Neuronal stem cell (in vitro differentiated cells): Measurements from ENCODE around the gene CBLN4.
A peak's percentile ranks its signal among the peaks of the same experiment; 100 is the strongest.

Experiments used
- DNase-seq: peaks from one replicate; pipeline ENCODE4 v3.0.0-alpha.2; 2013; ENCODE audit warnings: low spot score
- H2AFZ ChIP-seq: one replicate; pipeline ENCODE4 v1.6.1; 2013; ENCODE audit warnings: mild to moderate bottlenecking, low read length, inconsistent platforms
- H2AK5ac ChIP-seq: 2 replicates; pipeline ENCODE4 v1.6.1; 2013; ENCODE audit warnings: low read depth, mild to moderate bottlenecking, inconsistent platforms, low read length, moderate library complexity, mixed read lengths
- H2BK120ac ChIP-seq: 2 replicates; pipeline ENCODE4 v1.6.1; 2013; ENCODE audit warnings: low read depth, mild to moderate bottlenecking, inconsistent platforms, low read length, moderate library complexity, mixed read lengths
- H2BK12ac ChIP-seq: one replicate; pipeline ENCODE4 v1.6.1; 2013; ENCODE audit warnings: low read length, inconsistent platforms
- H2BK15ac ChIP-seq: 2 replicates; pipeline ENCODE4 v1.6.1; 2013; ENCODE audit warnings: mild to moderate bottlenecking, low read length, inconsistent platforms, mixed read lengths
- H2BK5ac ChIP-seq: one replicate; pipeline ENCODE4 v1.6.1; 2013; ENCODE audit warnings: inconsistent platforms, mild to moderate bottlenecking, low read length, moderate library complexity
- H3K14ac ChIP-seq: one replicate; pipeline ENCODE4 v1.6.1; 2013; ENCODE audit warnings: low read length, inconsistent platforms
- H3K18ac ChIP-seq: 2 replicates; pipeline ENCODE4 v1.6.1; 2013; ENCODE audit warnings: low read length, inconsistent platforms
- H3K23ac ChIP-seq: 2 replicates; pipeline ENCODE4 v1.6.1; 2013; ENCODE audit warnings: low read depth, mild to moderate bottlenecking, mixed read lengths, low read length, inconsistent platforms; ENCODE audit not compliant: poor library complexity
- H3K27ac ChIP-seq: replicated peaks from 3 replicates; pipeline ENCODE4 v1.5.1; 2013; ENCODE audit warnings: low read length, inconsistent platforms
- H3K27me3 ChIP-seq, 3 experiments: 2 replicates each; pipeline ENCODE4 v1.6.1; 2013; ENCODE audit warnings: low read length in 3 of 3, mild to moderate bottlenecking in 2 of 3, inconsistent platforms in 1 of 3, low read depth in 1 of 3, mixed read lengths in 1 of 3, moderate library complexity in 1 of 3; ENCODE audit not compliant: control insufficient read depth in 3 of 3, insufficient read depth in 3 of 3
- H3K36me3 ChIP-seq, 2 donors: replicated peaks in 1 of 2; 2 replicates each; pipeline ENCODE4 v1.6.1; 2013; ENCODE audit warnings: low read length in 2 of 2; ENCODE audit not compliant: control insufficient read depth in 2 of 2, insufficient read depth in 2 of 2
- H3K4ac ChIP-seq: 2 replicates; pipeline ENCODE4 v1.6.1; 2013; ENCODE audit warnings: inconsistent platforms, mild to moderate bottlenecking, low read length, moderate library complexity
- H3K4me1 ChIP-seq, 2 donors: 1 replicate in 1 of 2; 2 replicates in 1 of 2; pipeline ENCODE4 v1.6.1; 2013; ENCODE audit warnings: low read length in 2 of 2, low read depth in 1 of 2; ENCODE audit not compliant: control insufficient read depth in 2 of 2, insufficient read depth in 1 of 2
- H3K4me2 ChIP-seq: one replicate; pipeline ENCODE4 v1.6.1; 2013; ENCODE audit warnings: mild to moderate bottlenecking, low read length, inconsistent platforms; ENCODE audit not compliant: insufficient read depth, poor library complexity, severe bottlenecking
- H3K4me3 ChIP-seq, 2 donors: 2 replicates each; pipeline ENCODE4 v1.5.1; 2013; ENCODE audit warnings: low read length in 2 of 2, mild to moderate bottlenecking in 2 of 2, inconsistent platforms in 1 of 2, moderate library complexity in 1 of 2
- H3K79me1 ChIP-seq: one replicate; pipeline ENCODE4 v1.6.1; 2013; ENCODE audit warnings: low read depth, mild to moderate bottlenecking, inconsistent platforms, low read length, moderate library complexity
- H3K9ac ChIP-seq: one replicate; pipeline ENCODE4 v1.6.1; 2013; ENCODE audit warnings: mild to moderate bottlenecking, low read depth, low read length, inconsistent platforms; ENCODE audit not compliant: poor library complexity
- H3K9me3 ChIP-seq, 2 donors: replicated peaks in 1 of 2; 2 replicates each; pipeline versions ENCODE3 to v1.6.1; 2013; ENCODE audit warnings: low read length in 2 of 2, mild to moderate bottlenecking in 2 of 2, inconsistent platforms in 1 of 2, low read depth in 1 of 2, mixed read lengths in 1 of 2, moderate library complexity in 1 of 2; ENCODE audit not compliant: control insufficient read depth in 2 of 2, insufficient read depth in 1 of 2
- H4K8ac ChIP-seq: one replicate; pipeline ENCODE4 v1.6.1; 2013; ENCODE audit warnings: low read depth, mild to moderate bottlenecking, inconsistent platforms, low read length, moderate library complexity
- H4K91ac ChIP-seq: one replicate; pipeline ENCODE4 v1.6.1; 2013; ENCODE audit warnings: low read length, low read depth, mild to moderate bottlenecking, inconsistent platforms; ENCODE audit not compliant: poor library complexity
- WGBS, 2 donors: extraction: QIAGEN DNeasy Blood & Tissue Kit; methylation state at CpG; one replicate each; pipeline ENCODE4 v1.1.7; 2013; ENCODE audit warnings: missing lambda C conversion rate in 2 of 2, mixed read lengths in 1 of 2; ENCODE audit not compliant: insufficient read length in 2 of 2, insufficient replicate concordance in 1 of 2; ENCODE audit errors: extremely low coverage in 2 of 2; 5-methylcytosine and 5-hydroxymethylcytosine counted together

Gene CBLN4

DNA sequence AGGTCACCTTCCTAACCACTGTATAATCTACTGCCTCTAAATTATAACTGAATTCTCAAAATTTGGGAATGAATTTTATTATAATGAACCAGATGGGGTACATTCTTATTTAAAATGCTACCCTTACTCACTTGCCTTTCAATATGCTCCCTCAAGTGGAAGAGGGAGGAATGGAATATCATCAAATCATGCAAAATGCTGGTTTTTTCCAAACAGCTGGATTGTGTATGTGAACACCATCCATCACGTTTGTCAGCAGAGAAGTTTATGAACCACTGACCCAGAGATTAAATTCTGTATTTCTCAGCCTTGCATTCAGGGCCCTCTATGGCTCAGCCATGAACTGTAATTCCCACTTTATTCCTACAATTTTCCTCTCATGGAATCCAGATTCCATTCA, 40.5 kb downstream of the CBLN4 start:
- Histone ChIP-seq H2BK120ac (no peak overlapping the region), H3K4me1 (no peaks in the 10 kb centered on the region), H2BK5ac (no peak overlapping the region), H3K4me2 (no peak overlapping the region), H3K27ac (no peak overlapping the region), H3K14ac (no peak overlapping the region), H3K9me3 (peaks cover 0 to 1% of the 10 kb centered on the region in 2 donors), H2AK5ac (no peak overlapping the region), H2BK12ac (no peak overlapping the region), H3K23ac (no peak overlapping the region), H3K9ac (no peak overlapping the region), H4K8ac (no peak overlapping the region), H4K91ac (no peak overlapping the region), H3K36me3 (no peaks in the 10 kb centered on the region), H3K4me3 (no peak overlapping the region), H3K27me3 (no peaks in the 10 kb centered on the region), H3K79me1 (no peaks in the 10 kb centered on the region), H3K18ac (no peak overlapping the region), H2AFZ (no peak overlapping the region), H3K4ac (no peak overlapping the region), H2BK15ac (no peak overlapping the region)
- no CpG with 5 or more reads among the region's 1 CpG for WGBS, 2 donors
- DNase-seq = no peak

DNA sequence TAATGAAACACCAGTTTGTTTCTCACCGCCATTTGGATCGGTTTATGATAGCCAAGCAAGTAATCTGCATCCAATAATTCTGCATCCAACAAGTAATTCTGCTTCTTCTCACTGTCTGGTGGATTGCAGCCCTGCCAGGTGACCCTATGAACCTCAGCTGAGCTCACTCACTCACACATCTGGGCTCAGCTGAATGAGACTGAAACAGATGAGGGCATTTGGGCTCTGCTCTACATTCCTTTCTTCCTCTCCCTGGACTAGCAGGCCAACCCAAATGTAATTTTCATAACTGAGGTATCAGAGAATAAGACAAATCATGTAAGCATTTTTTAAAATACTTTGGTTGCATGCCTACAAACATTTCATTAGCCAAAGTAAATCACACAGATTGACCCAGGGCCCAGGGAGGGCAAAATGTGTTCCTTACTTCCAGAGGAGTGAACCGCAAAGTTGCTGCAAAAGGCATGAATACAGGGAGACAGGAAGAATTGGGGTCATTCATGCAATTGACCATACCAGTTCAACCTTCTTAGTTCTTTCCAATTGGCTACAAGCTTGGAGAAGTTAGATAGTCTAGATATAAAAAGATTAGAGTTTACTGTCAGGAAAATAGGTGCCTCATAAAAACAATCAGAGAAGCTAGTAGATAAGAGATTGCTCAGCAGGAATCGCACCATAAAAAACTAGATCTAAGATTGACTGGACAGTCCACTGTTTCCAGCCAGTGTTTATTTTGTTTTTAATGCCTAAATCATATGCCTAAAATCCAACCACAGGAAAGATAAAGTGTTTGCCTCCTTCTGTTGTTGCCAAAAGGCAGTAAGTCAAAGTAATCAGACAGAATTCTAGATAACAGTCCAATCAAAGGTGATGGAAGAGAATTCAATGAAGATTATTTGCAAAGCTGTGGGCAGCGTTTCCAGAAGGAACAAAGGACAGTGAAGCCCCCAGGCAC, 43.7 kb downstream of the CBLN4 start:
- H4K91ac ChIP-seq = no peak overlapping the region
- no peaks in the 10 kb centered on the region for H3K36me3 ChIP-seq
- H3K4ac ChIP-seq = no peak overlapping the region
- WGBS, 2 donors = no CpG with 5 or more reads among the region's 5 CpGs
- H3K9me3 ChIP-seq = no peaks in the 10 kb centered on the region
- H3K27me3 ChIP-seq = no peaks in the 10 kb centered on the region
- no peak overlapping the region for H3K18ac ChIP-seq
- H3K79me1 ChIP-seq = no peaks in the 10 kb centered on the region
- H2AK5ac ChIP-seq = no peak overlapping the region
- no peak overlapping the region for H2BK12ac ChIP-seq
- no peak overlapping the region for H2BK5ac ChIP-seq
- H3K23ac ChIP-seq = no peak overlapping the region
- H3K9ac ChIP-seq = no peak overlapping the region
- H3K27ac ChIP-seq = no peak overlapping the region
- H3K14ac ChIP-seq = no peak overlapping the region
- no peak overlapping the region for H2AFZ ChIP-seq
- H3K4me1 ChIP-seq = no peaks in the 10 kb centered on the region
- no peak overlapping the region for H2BK15ac ChIP-seq
- H4K8ac ChIP-seq = no peak overlapping the region
- no peak overlapping the region for H2BK120ac ChIP-seq
- H3K4me3 ChIP-seq = peak overlapping the region in 1 of 2 donors; percentile 55
- H3K4me2 ChIP-seq = no peak overlapping the region
- DNase-seq = no peak

DNA sequence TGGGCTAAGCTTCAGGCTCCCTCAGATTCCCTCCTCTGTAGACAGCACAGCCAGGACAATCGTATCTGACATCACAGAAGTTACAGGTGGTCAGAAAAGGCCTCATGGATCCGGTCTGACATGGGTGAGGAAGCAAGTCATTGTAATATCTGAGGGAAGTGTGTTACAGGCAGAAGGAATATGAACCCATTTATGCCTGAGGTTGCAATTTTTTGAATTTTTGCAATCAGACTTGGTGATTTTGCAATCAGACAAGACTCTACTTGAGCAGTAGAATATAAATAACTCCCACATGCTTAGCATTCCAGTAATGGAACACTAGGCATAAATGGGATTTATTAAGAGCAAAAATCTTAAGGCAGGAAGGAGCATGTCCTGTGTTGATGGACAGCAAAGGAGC, 52.1 kb downstream of the CBLN4 start:
- Histone ChIP-seq H2BK12ac (no peak overlapping the region), H2AK5ac (no peak overlapping the region), H4K8ac (no peak overlapping the region), H4K91ac (no peak overlapping the region), H2BK5ac (no peak overlapping the region), H3K4me3 (no peak overlapping the region), H3K23ac (no peak overlapping the region), H2BK120ac (no peak overlapping the region), H3K36me3 (no peaks in the 10 kb centered on the region), H3K27me3 (no peaks in the 10 kb centered on the region), H3K9ac (no peak overlapping the region), H3K14ac (no peak overlapping the region), H3K4me1 (no peaks in the 10 kb centered on the region), H3K4ac (no peak overlapping the region), H2AFZ (no peak overlapping the region), H2BK15ac (no peak overlapping the region), H3K4me2 (no peak overlapping the region), H3K18ac (no peak overlapping the region), H3K9me3 (no peaks in the 10 kb centered on the region), H3K27ac (no peak overlapping the region), H3K79me1 (no peaks in the 10 kb centered on the region)
- WGBS, 2 donors = no CpG with 5 or more reads among the region's 2 CpGs
- no peak for DNase-seq

DNA sequence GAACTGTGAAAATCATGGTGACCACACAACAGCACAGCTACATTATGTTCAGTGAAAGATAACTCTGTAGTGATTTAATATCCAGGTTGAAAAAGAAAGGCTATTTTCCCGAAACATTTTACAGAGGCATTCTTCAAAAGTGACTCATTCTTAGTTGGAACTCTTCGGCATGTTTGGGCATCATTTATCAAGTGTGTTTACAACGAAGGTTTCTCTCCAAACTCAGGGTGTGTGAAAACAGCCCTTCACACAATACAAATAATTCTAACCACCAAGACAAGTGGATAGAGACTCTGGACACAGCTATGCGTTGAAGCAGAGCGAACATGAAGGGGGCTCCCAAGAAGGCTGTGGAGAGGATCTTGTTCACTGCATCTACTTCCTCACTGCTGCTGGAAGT, 57.6 kb downstream of the CBLN4 start:
- Histone ChIP-seq H3K36me3 (no peaks in the 10 kb centered on the region), H3K9ac (no peak overlapping the region), H3K4me2 (no peak overlapping the region), H3K27ac (no peak overlapping the region), H3K9me3 (no peaks in the 10 kb centered on the region), H3K79me1 (no peaks in the 10 kb centered on the region), H3K18ac (no peak overlapping the region), H4K8ac (no peak overlapping the region), H2BK5ac (no peak overlapping the region), H2BK120ac (no peak overlapping the region), H3K4me1 (no peaks in the 10 kb centered on the region), H3K23ac (no peak overlapping the region), H3K4ac (no peak overlapping the region), H4K91ac (no peak overlapping the region), H2BK12ac (no peak overlapping the region), H3K4me3 (no peak overlapping the region), H2BK15ac (no peak overlapping the region), H3K14ac (no peak overlapping the region), H3K27me3 (no peaks in the 10 kb centered on the region), H2AK5ac (no peak overlapping the region), H2AFZ (no peak overlapping the region)
- no CpG with 5 or more reads among the region's 5 CpGs for WGBS, 2 donors
- DNase-seq = no peak
